RKO (cell line): ENCODE results near the gene IRF5.
"Not testable (repeated sequence)": the region's sequence is repeated elsewhere in the genome, so short reads cannot be mapped to it uniquely, and the experiment has no call there.

Experiments used
- DNase-seq: peaks from one replicate; pipeline ENCODE4 v3.0.0-alpha.2; 2016; ENCODE audit warnings: low spot score

Gene IRF5

GRCh38 chr7:128906001-128906765 lies 31.5 kb upstream of the IRF5 start:
- DNase-seq: no peak

- DNase-seq: no peak
Measured at GRCh38 chr7:128906766-128907559, 30.8 kb upstream of the IRF5 start.

GRCh38 chr7:128908750-128909624 lies 28.7 kb upstream of the IRF5 start:
- no peak for DNase-seq

- no peak for DNase-seq
Measured at GRCh38 chr7:128909625-128910568, 27.8 kb upstream of the IRF5 start.

GRCh38 chr7:128910569-128910945 lies 27.2 kb upstream of the IRF5 start, which contains the start of gene KCP:
Gene KCP (minus strand): TSS chr7:128910709. CDS start chr7:128910676, 33 bp downstream.
- no peak for DNase-seq

- DNase-seq: no peak
Measured at GRCh38 chr7:128911423-128912031, 26.2 kb upstream of the IRF5 start.

GRCh38 chr7:128912281-128912680 lies 25.4 kb upstream of the IRF5 start:
- DNase-seq: no peak

GRCh38 chr7:128912709-128913495 lies 24.8 kb upstream of the IRF5 start:
- DNase-seq: not testable (repeated sequence)

GRCh38 chr7:128913870-128914565 lies 23.7 kb upstream of the IRF5 start:
- DNase-seq: no peak

GRCh38 chr7:128914566-128915151 lies 23.1 kb upstream of the IRF5 start:
- DNase-seq: no peak

- no peak for DNase-seq
Measured at GRCh38 chr7:128915271-128915819, 22.4 kb upstream of the IRF5 start.

- DNase-seq: no peak
Measured at GRCh38 chr7:128915841-128916642, 21.7 kb upstream of the IRF5 start.

- DNase-seq: no peak
Measured at GRCh38 chr7:128916643-128916915, 21.1 kb upstream of the IRF5 start.

GRCh38 chr7:128917122-128917521 lies 20.6 kb upstream of the IRF5 start:
- DNase-seq: no peak

GRCh38 chr7:128918016-128918665 lies 19.6 kb upstream of the IRF5 start:
- no peak for DNase-seq

- no peak for DNase-seq
Measured at GRCh38 chr7:128919241-128919640, 18.5 kb upstream of the IRF5 start.
